ENCODE results near the gene AMELX. TPM values are rescaled to one million over a fixed set of nuclear protein-coding genes. Genes with fewer than 3 reads are reported as not detected.

The AMELX gene
- total and polyA plus RNA-seq, 2 donors (not counting 1 experiment from before 2014, with no cell fraction given): not detected

DNA sequence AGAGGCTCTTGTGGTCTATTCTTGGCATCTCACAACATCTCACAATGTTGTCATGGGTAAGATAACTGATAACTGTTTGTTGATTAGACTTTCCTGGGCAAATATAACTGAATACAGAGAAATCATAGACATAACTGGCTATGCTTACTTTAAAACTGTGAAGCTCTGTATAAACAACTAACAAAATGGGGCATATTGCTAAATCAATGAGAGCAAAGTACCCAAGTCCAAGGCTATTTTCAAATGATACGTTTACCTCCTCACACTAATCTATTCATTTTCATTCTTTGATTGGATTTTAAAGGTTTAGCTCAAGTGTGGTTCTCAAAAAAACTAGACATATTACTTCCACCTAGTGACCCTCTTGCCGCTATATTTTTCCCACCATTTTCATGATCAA, 38.6 kb downstream of the AMELX start:
- Histone ChIP-seq H3K9me3 (ENCODE audit: control insufficient read depth, insufficient read depth, low read depth, low read length) (no peaks in the 10 kb centered on the region), H2AFZ (ENCODE audit: low read length) (no peak overlapping the region), H3K27ac (ENCODE audit: insufficient read depth, low read length) (no peak overlapping the region), H3K36me3 (ENCODE audit: control insufficient read depth, insufficient read depth, low read length) (no peaks in the 10 kb centered on the region), H3K27me3 (ENCODE audit: control insufficient read depth, insufficient read depth, low read length) (no peaks in the 10 kb centered on the region), H3K4me1 (ENCODE audit: control insufficient read depth, extremely low read depth, insufficient read depth, low read length) (no peaks in the 10 kb centered on the region), H3K9ac (ENCODE audit: insufficient read depth, low read length) (no peak overlapping the region), H3K4me3 (replicated peaks in 1 of 4; ENCODE audit: control extremely low read depth in 1 of 4, insufficient read depth in 1 of 4, low read depth in 3 of 4, low read length in 4 of 4) (no peak overlapping the region), H3K4me2 (ENCODE audit: extremely low read depth, insufficient read depth, low read length) (no peak overlapping the region), H3K79me2 (ENCODE audit: control insufficient read depth, insufficient read depth, low read length) (no peaks in the 10 kb centered on the region), H4K20me1 (ENCODE audit: control insufficient read depth, extremely low read depth, insufficient read depth, low read length) (no peaks in the 10 kb centered on the region)
- TF ChIP-seq, protein P1, sequence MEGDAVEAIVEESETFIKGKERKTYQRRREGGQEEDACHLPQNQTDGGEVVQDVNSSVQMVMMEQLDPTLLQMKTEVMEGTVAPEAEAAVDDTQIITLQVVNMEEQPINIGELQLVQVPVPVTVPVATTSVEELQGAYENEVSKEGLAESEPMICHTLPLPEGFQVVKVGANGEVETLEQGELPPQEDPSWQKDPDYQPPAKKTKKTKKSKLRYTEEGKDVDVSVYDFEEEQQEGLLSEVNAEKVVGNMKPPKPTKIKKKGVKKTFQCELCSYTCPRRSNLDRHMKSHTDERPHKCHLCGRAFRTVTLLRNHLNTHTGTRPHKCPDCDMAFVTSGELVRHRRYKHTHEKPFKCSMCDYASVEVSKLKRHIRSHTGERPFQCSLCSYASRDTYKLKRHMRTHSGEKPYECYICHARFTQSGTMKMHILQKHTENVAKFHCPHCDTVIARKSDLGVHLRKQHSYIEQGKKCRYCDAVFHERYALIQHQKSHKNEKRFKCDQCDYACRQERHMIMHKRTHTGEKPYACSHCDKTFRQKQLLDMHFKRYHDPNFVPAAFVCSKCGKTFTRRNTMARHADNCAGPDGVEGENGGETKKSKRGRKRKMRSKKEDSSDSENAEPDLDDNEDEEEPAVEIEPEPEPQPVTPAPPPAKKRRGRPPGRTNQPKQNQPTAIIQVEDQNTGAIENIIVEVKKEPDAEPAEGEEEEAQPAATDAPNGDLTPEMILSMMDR (conservative IDR thresholded peaks at IDR 0.05 in 1 of 2, IDR thresholded peaks at IDR 0.05 in 1 of 2; ENCODE audit: low read depth in 1 of 2, low read length in 2 of 2): no peak
- no peak for TF ChIP-seq EZH2 (IDR thresholded peaks at IDR 0.05; ENCODE audit: low read length, missing control alignments)
- no peak for DNase-seq (ENCODE audit: low read depth in 2 of 2)

DNA sequence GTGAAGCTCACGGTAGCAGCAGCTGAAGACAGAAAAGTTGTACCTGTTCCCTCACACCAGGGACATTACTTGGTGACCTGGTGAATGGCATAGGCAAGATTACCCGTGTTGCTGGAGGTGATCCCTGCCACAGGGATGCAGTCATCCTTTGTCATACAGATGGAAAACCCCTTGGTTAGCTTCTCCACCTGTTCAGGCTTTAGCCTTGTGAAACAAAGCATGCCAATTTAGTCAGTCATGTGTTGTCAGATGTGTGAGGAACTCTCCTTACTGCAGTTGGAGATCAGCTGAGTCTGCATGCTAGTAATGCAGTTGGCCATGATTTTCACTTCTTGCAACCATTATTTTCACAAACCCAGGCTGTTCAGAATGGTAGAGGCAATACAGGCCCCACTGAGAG, 41.0 kb downstream of the AMELX start:
- H3K9ac ChIP-seq (ENCODE audit: insufficient read depth, low read length): no peak overlapping the region
- H3K9me3 ChIP-seq (ENCODE audit: control insufficient read depth, insufficient read depth, low read depth, low read length): no peaks in the 10 kb centered on the region
- no peaks in the 10 kb centered on the region for H3K79me2 ChIP-seq (ENCODE audit: control insufficient read depth, insufficient read depth, low read length)
- TF ChIP-seq, protein P1 (conservative IDR thresholded peaks at IDR 0.05 in 1 of 2, IDR thresholded peaks at IDR 0.05 in 1 of 2; ENCODE audit: low read depth in 1 of 2, low read length in 2 of 2): no peak
- no peak for TF ChIP-seq EZH2 (IDR thresholded peaks at IDR 0.05; ENCODE audit: low read length, missing control alignments)
- H3K4me3 ChIP-seq (replicated peaks in 1 of 4; ENCODE audit: control extremely low read depth in 1 of 4, insufficient read depth in 1 of 4, low read depth in 3 of 4, low read length in 4 of 4): no peak overlapping the region
- H4K20me1 ChIP-seq (ENCODE audit: control insufficient read depth, extremely low read depth, insufficient read depth, low read length): no peaks in the 10 kb centered on the region
- H2AFZ ChIP-seq (ENCODE audit: low read length): no peak overlapping the region
- no peaks in the 10 kb centered on the region for H3K4me1 ChIP-seq (ENCODE audit: control insufficient read depth, extremely low read depth, insufficient read depth, low read length)
- H3K27ac ChIP-seq (ENCODE audit: insufficient read depth, low read length): no peak overlapping the region
- DNase-seq (ENCODE audit: low read depth in 2 of 2): no peak
- H3K27me3 ChIP-seq (ENCODE audit: control insufficient read depth, insufficient read depth, low read length): no peaks in the 10 kb centered on the region
- no peak overlapping the region for H3K4me2 ChIP-seq (ENCODE audit: extremely low read depth, insufficient read depth, low read length)
- no peaks in the 10 kb centered on the region for H3K36me3 ChIP-seq (ENCODE audit: control insufficient read depth, insufficient read depth, low read length)

DNA sequence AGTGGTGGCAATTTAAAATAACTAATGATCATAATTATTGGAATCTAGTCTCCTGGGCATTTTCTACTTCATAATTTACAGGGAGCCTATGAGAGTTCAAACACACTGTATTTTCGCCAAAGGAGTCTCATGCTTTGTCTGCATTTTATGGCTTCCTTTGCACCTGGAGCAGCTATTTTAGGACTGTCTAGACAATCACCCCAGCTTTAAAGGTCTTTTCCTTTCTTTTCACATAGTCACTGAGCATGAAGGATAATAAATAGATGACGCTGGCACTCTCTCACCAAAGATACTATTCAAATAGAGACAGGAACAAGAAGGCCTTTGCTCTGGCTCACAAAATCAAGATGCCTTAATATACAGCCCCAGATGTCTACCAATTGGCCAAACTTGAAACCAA, 43.0 kb downstream of the AMELX start:
- Histone ChIP-seq H3K79me2 (ENCODE audit: control insufficient read depth, insufficient read depth, low read length) (no peaks in the 10 kb centered on the region), H3K27ac (ENCODE audit: insufficient read depth, low read length) (no peak overlapping the region), H2AFZ (ENCODE audit: low read length) (no peak overlapping the region), H3K36me3 (ENCODE audit: control insufficient read depth, insufficient read depth, low read length) (no peaks in the 10 kb centered on the region), H3K9ac (ENCODE audit: insufficient read depth, low read length) (no peak overlapping the region), H3K27me3 (ENCODE audit: control insufficient read depth, insufficient read depth, low read length) (no peaks in the 10 kb centered on the region), H4K20me1 (ENCODE audit: control insufficient read depth, extremely low read depth, insufficient read depth, low read length) (no peaks in the 10 kb centered on the region), H3K4me2 (ENCODE audit: extremely low read depth, insufficient read depth, low read length) (no peak overlapping the region), H3K9me3 (ENCODE audit: control insufficient read depth, insufficient read depth, low read depth, low read length) (no peaks in the 10 kb centered on the region), H3K4me1 (ENCODE audit: control insufficient read depth, extremely low read depth, insufficient read depth, low read length) (no peaks in the 10 kb centered on the region), H3K4me3 (replicated peaks in 1 of 4; ENCODE audit: control extremely low read depth in 1 of 4, insufficient read depth in 1 of 4, low read depth in 3 of 4, low read length in 4 of 4) (no peak overlapping the region)
- DNase-seq (ENCODE audit: low read depth in 2 of 2): no peak
- TF ChIP-seq, protein P1 (conservative IDR thresholded peaks at IDR 0.05 in 1 of 2, IDR thresholded peaks at IDR 0.05 in 1 of 2; ENCODE audit: low read depth in 1 of 2, low read length in 2 of 2): no peak
- no peak for TF ChIP-seq EZH2 (IDR thresholded peaks at IDR 0.05; ENCODE audit: low read length, missing control alignments)
